ENCODE data around the gene C20orf204. TPM values are rescaled to one million over a fixed set of nuclear protein-coding genes. Genes with fewer than 3 reads are reported as not detected.

C20orf204 gene
- total and polyA plus RNA-seq, 2 donors (not counting 3 experiments of a cell fraction or from before 2014, with no cell fraction given) = 2.8 to 5.8 TPM

- Histone ChIP-seq H3K79me2 (ENCODE audit: control insufficient read depth, insufficient read depth, low read length) (peaks cover 6% of the 10 kb centered on the region), H3K36me3 (ENCODE audit: control insufficient read depth in 2 of 2, extremely low read depth in 1 of 2, insufficient read depth in 2 of 2, low read length in 2 of 2) (peaks cover 0 to 21% of the 10 kb centered on the region in 2 experiments), H3K27me3 (ENCODE audit: control insufficient read depth in 2 of 2, insufficient read depth in 2 of 2, low read length in 2 of 2) (no peaks in the 10 kb centered on the region), H3K9me3 (replicated peaks; ENCODE audit: control insufficient read depth, insufficient read depth, low read length) (no peaks in the 10 kb centered on the region), H2AFZ (ENCODE audit: low read depth, low read length) (no peak overlapping the region), H3K4me1 (ENCODE audit: control insufficient read depth, extremely low read depth, insufficient read depth, low read length) (peaks cover 14% of the 10 kb centered on the region), H3K27ac (ENCODE audit: insufficient read depth, low read depth, low read length) (no peak overlapping the region), H4K20me1 (replicated peaks; ENCODE audit: control insufficient read depth, extremely low read depth, insufficient read depth, low read length) (no peaks in the 10 kb centered on the region), H3K4me3 (replicated peaks in 1 of 3; ENCODE audit: insufficient read depth in 1 of 3, low read depth in 1 of 3, low read length in 3 of 3) (no peak overlapping the region), H3K4me2 (ENCODE audit: insufficient read depth, low read length) (no peak overlapping the region), H3K9me1 (replicated peaks; ENCODE audit: control insufficient read depth, extremely low read depth, insufficient read depth, low read length) (no peaks in the 10 kb centered on the region), H3K9ac (replicated peaks; ENCODE audit: extremely low read depth, insufficient read depth, low read length) (no peak overlapping the region)
- dilution Hi-C loops (cut with MboI; ENCODE audit: extremely low pct_ligation_motif_present, low sequenced_read_pairs) = no loop called here
- BruUV-seq (replicated peaks) = no TSS peak
- FAIRE-seq (no peak), DNase-seq (ENCODE audit: low read depth, low spot score) (no peak)
- TF ChIP-seq POLR2AphosphoS5 (IDR thresholded peaks at IDR 0.05; ENCODE audit: insufficient read depth, low read depth, low read length) (no peak), CTCF (IDR thresholded peaks at IDR 0.05; ENCODE audit: extremely low read depth in 1 of 2, insufficient read depth in 1 of 2, low read depth in 1 of 2, low read length in 2 of 2) (no peak), JUN (IDR thresholded peaks at IDR 0.05; ENCODE audit: borderline replicate concordance, insufficient read depth, insufficient read length, low read depth) (no peak), EZH2 (IDR thresholded peaks at IDR 0.05; ENCODE audit: borderline replicate concordance, low read depth, low read length, severe bottlenecking) (no peak), MYC (IDR thresholded peaks at IDR 0.05; ENCODE audit: low read depth, low read length) (no peak), GATA2 (IDR thresholded peaks at IDR 0.05; ENCODE audit: insufficient read depth, insufficient read length, low read depth, low read length) (no peak), MAX (IDR thresholded peaks at IDR 0.05; ENCODE audit: insufficient read depth, insufficient read length) (no peak)
- intact Hi-C loops (cut with micrococcal nuclease) = no loop called here
- CTCF ChIA-PET = no interaction called here
- POLR2A ChIA-PET = no interaction called here
Observed at GRCh38 chr20:64074963-64075362, 39.0 kb downstream of the C20orf204 start.

All from endothelial cell of umbilical vein (primary cell).